HG03457 (cell line): ENCODE data around the gene SDK2.
"Not testable (repeated sequence)": the region's sequence is repeated elsewhere in the genome, so short reads cannot be mapped to it uniquely, and the experiment has no call there.

ENCODE experiments used
- ATAC-seq: cut with Tn5 transposase; IDR thresholded peaks from one replicate; pipeline ENCODE4 v1.9.1; 2021; ENCODE audit warnings: moderate number of reproducible peaks; ENCODE audit not compliant: unreplicated experiment

SDK2 gene

GRCh38 chr17:73491648-73492047 is 152.6 kb downstream of the SDK2 start:
- ATAC-seq: no peak

DNA sequence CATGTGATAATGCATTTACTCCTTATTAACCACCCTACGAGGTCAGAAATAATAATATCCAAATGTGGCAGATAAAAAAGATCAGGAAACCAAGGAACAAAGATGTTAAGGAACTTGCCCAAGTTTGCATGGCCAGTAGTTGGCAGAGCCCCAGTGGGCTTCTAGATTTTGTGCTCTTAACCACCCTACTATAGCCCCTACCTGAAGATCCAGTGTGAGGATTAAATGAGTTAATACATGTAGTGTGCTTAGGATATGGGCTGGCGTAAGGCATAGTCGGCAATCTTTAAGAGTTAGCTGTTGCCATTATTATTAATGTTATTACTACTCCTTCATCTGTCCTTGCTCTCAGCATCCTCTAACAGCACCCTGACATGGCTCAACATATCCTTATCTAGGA is 153.4 kb downstream of the SDK2 start:
- no peak for ATAC-seq

DNA sequence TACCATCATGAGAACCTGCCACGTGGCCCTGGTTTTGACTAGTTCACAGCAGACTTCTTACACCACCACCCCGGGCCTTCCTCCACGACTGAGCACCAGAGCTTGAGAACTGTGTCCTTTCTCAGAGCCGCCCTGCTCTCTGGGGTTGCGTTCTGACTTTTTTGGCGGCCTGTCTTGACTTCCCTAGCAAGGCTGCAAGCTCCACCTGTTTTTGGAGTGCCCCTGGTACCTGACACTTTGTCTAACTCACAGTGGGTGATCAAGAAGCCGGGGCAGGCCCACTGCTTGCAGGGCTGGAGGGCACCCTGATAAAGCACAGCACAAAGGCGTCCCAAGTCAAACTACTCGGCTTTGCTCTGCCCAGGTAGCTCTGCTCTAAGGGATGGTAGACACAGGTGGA is 154.3 kb downstream of the SDK2 start:
- ATAC-seq: no peak

GRCh38 chr17:73489333-73489732 is 154.9 kb downstream of the SDK2 start:
- ATAC-seq: no peak

GRCh38 chr17:73485130-73485529 is 159.1 kb downstream of the SDK2 start:
- ATAC-seq: no peak

GRCh38 chr17:73482894-73483293 is 161.4 kb downstream of the SDK2 start:
- ATAC-seq: no peak

GRCh38 chr17:73482251-73482716 is 162.0 kb downstream of the SDK2 start:
- ATAC-seq: no peak

- ATAC-seq: no peak
Measured at GRCh38 chr17:73481676-73482075, 162.6 kb downstream of the SDK2 start.

DNA sequence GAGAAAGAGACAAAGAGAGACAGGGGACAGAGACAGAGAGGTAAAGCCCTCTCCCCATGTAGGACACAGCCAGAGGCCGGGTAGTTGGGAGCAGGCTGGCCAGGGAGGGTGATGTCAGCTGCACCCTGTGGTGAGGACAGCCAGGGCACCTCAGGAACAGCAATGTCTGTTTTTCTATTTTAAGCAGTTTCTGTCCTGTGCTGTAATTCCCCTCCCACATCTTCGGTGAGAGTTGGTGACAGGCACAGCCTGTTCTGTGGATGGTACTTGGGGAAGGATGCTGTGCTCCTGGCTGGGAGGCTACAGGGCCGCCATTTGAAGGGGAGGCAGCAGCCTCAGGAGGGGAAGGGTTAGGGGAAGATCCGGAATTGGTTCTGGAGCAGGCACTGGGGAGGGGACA is 163.5 kb downstream of the SDK2 start:
- ATAC-seq: no peak

- no peak for ATAC-seq
Measured at GRCh38 chr17:73478768-73479424, 165.3 kb downstream of the SDK2 start.

DNA sequence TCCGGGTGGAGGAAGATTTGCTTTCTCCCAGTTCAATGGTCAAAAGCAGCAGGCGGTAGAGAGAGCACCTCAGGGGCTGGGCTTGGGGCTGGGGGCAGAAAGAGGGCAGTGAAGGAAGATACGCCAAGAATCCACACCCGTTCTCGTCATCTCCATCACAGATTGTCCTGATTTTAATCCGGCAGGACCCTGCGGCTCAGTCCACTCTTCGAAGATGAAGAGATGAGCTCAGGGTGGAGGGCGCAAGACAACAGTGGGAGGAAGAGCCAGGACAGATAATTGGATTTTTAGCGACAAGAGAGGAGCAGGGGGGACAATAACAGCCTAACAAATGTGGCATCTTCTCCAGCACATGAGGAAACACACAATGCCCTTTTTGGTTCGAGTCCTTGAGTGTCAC is 165.9 kb downstream of the SDK2 start:
- ATAC-seq: no peak

DNA sequence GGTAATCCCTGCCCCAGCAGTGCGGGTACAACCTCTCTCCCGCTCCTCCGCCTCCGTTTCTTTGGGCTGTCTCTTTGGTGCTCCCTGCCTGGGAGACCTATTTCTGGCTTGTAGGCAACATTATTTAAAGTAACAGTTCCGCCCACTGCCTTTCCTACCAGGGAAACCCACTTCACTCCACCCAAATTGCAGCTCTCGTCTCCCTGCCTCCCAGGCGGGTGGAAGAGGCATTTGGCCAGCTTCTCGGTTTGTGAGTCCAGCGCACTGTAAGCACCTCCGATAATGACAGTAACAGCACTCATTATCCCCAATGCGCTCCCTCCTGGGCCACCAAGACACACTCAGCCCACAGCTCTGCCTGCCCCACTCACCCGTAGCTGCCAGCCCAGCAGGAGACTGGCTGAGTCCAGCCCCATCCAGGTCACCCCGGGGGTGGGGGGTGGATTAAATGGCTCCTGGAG is 167.3 kb downstream of the SDK2 start:
- ATAC-seq: no peak

DNA sequence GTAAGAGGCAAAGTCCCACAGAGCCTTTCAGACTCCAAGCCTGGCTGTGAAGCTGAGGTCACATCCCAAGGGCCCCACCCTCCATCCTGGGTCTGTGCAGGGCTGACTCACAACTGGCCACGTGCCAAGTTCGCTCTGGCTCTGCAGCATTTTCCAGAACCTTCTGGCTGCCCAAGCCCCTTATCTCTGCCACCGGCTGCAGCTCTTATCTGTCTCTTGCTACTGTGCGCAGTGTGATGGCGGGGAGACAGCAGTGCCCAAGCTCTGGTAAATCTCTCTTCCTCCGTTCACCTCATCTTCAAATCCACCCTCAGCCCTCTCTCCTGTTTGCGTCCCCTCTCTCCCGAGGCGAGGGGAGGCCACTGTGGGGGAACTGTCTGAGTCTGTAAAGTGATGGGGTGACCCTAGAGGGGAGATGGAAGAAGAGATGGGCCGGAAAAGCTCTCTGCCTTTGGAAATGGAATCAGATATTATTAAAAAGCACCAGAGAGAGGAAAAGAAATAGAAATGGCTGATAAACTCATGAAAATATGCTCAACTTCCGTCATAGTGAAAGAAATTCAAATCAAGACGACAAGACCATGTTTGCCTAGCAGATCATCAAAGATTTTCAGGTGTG is 169.8 kb downstream of the SDK2 start:
- ATAC-seq: no peak

DNA sequence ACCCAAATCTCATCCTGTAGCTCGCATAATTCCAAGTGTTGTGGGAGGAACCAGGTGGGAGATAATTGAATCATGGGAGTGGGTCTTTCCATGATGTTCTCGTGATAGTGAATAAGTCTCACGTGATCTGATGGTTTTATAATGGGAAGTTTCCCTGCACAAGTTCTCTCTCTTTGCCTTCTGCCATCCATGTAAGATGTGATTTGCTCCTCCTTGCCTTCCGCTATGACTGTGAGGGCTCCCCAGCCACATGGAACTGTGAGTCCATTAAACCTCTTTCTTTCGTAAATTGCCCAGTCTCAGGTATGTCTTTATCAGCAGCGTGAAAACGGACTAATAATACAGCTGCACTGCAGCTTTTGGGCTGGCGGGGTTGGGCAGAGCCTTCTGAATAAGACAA is 171.5 kb downstream of the SDK2 start:
- not testable (repeated sequence) for ATAC-seq

DNA sequence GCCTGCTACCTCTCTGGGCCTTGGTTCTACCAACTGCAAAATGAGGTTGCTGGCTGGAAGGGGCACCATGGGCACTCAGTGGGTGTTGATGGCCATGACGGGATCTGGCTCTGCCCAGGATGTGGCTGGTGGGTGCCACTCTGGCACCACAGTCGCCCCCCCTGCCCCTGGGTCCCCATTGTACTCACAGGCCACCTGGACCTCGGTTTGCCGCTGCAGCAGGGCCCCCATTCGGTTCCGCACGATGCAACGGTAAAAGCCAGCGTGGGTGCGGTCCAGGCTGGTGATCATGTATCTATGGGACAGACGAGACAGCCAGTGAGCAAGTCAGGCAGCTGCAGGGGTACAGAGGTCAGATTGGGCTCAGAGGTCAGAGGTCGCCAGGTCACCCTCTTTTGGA is 172.3 kb downstream of the SDK2 start:
- no peak for ATAC-seq

DNA sequence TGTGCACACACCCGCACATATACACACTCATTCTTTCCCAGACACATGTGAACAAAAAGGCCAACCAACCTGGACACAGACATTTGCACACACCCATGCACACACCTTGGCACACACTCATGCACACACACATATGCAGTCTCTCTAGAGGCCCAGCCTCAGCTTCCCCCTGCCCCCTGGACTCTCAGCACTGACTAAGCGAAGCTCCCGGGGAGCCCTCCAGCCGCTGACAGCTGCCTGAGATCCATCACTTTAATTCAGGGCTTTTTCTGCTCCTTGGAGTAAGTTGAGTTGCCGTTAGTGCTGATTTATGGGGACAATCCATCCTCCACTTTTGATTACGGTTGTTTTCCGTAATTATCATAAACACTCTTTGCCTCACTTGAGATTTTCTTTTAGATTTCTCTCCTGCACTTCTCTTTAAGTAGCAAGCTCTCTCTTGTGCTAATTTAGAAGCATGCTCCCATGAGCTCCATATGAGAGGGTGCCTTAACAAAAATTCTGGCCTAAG is 173.9 kb downstream of the SDK2 start:
- no peak for ATAC-seq

DNA sequence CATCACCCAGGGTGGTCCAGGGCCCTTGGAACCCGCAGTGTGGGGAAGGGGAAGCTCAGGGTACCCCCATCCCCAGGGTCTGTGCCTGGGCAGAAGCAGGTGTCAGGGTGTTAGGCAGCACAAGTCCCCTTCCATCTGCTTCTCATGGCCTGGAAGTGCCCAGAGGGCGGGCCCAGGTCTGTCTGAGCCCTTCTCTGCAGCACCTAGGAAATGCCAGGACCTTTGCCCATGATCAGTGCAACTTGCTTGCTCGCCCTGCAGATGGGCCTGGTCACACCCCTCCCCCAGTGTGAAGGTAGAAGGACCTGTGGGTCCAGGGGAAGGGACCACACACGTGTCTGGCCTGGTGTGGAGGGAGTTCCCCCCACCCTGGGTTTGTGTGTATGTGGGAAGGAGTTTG is 174.9 kb downstream of the SDK2 start:
- ATAC-seq: no peak

DNA sequence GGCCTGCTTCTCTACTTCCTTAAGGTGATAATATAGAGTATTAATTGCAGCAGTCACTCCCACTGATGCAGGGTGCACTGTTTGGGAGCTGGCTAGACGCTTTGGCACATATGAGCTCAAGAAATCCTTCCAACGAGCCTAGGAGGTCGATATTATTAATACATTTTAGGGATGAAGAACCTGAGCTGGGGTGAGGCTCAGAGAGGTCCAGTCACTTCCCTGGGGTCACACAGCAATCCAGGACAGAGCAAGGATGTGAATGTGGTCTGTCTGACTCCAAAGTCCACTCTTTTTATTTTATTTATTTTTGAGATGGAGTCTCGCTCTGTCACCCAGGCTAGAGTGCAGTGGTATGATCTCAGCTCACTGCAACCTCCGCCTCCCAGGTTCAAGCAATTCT is 176.0 kb downstream of the SDK2 start:
- no peak for ATAC-seq

DNA sequence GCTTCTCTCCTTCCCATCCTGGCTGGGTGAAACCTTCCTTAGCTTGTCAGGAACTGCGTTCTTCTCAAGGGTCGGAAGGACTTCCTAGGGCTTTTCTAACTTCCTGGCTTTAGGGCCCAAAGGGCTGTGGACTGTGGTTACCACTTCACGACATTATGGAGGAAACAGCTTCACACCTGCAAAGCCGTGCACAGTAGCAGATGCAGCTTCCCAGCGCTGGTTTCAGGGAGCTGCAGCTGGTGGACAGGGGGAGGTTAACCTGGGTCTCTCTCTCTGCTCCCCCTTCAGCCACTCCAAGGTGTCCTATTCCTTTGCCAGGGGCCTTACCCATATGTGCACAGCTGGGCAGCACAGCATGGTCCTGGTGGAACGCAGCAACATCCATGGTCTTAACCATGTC is 176.6 kb downstream of the SDK2 start:
- no peak for ATAC-seq

GRCh38 chr17:73466704-73467433 is 177.4 kb downstream of the SDK2 start:
- no peak for ATAC-seq

DNA sequence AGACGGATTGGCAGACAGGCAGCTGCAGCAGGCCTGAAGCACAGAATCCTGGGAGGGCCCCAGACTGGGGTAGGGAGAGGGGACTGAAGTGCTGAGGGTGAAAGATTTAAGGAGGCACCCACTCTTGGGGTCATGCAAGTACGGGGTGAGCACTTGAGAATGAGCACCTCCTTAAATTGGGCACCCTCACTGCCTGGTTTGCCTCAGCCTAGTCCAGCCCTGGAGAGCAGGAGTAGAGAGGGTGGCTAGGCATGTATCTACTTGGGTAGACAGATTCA is 178.4 kb downstream of the SDK2 start:
- ATAC-seq: no peak
